ENCODE results near the gene DNTT.

DNTT gene

DNA sequence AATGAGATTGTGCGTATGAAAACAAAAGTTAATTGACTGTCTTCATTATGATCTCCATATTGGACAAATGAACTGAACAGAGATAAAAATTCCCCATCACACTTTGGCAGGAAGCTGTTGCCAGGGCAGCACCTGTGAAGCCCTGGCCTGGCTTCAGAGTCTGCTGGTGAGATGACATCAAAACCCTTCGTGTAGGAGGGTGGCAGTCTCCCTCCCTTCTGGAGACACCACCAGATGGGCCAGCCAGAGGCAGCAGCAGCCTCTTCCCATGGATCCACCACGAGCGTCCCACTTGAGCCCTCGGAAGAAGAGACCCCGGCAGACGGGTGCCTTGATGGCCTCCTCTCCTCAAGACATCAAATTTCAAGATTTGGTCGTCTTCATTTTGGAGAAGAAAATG is at the start of gene DNTT:
DNTT (plus strand) TSS at position 205 of the 400 bp plus-strand sequence; CDS start at position 269, 64 bp downstream.
- no peak within 1 kb of the TSS for H3K27ac ChIP-seq
- no peaks in the 10 kb centered on the region for H3K9me3 ChIP-seq (ENCODE audit: severe bottlenecking)
- DNase-seq: no peak
- H3K4me3 ChIP-seq (ENCODE audit: low read depth, low read length): no peak within 1 kb of the TSS
- TF ChIP-seq, protein P1, sequence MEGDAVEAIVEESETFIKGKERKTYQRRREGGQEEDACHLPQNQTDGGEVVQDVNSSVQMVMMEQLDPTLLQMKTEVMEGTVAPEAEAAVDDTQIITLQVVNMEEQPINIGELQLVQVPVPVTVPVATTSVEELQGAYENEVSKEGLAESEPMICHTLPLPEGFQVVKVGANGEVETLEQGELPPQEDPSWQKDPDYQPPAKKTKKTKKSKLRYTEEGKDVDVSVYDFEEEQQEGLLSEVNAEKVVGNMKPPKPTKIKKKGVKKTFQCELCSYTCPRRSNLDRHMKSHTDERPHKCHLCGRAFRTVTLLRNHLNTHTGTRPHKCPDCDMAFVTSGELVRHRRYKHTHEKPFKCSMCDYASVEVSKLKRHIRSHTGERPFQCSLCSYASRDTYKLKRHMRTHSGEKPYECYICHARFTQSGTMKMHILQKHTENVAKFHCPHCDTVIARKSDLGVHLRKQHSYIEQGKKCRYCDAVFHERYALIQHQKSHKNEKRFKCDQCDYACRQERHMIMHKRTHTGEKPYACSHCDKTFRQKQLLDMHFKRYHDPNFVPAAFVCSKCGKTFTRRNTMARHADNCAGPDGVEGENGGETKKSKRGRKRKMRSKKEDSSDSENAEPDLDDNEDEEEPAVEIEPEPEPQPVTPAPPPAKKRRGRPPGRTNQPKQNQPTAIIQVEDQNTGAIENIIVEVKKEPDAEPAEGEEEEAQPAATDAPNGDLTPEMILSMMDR (IDR thresholded peaks at IDR 0.05; ENCODE audit: low read depth, low read length): no peak
- no peaks in the 10 kb centered on the region for H3K27me3 ChIP-seq (ENCODE audit: insufficient read depth, low read depth, severe bottlenecking)
- no peaks in the 10 kb centered on the region for H3K36me3 ChIP-seq

DNA sequence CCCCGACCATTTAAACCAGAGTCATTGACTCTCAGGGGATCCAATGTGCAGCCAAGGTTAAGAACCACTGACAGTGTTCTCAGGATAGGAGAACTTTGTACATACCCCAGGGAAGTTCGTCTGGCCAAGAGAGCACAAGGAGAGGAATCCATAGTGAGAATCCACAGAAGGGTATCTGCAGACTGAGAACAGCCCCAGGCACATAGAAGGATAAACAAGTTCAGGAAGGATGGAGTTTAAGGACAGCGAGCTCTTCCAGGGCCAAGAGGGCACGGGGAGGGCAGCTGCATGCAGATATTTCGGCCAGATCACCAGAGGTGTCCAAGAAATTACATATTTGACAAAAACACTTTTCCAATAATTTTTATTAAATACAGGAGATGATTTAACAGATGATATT is 49.3 kb upstream of the DNTT start:
- Histone ChIP-seq H3K36me3 (no peaks in the 10 kb centered on the region), H3K27ac (no peak overlapping the region), H3K4me3 (ENCODE audit: low read depth, low read length) (no peak overlapping the region), H3K9me3 (ENCODE audit: severe bottlenecking) (no peaks in the 10 kb centered on the region), H3K27me3 (ENCODE audit: insufficient read depth, low read depth, severe bottlenecking) (no peaks in the 10 kb centered on the region)
- no peak for DNase-seq
- TF ChIP-seq, protein P1 (IDR thresholded peaks at IDR 0.05; ENCODE audit: low read depth, low read length): no peak

DNA sequence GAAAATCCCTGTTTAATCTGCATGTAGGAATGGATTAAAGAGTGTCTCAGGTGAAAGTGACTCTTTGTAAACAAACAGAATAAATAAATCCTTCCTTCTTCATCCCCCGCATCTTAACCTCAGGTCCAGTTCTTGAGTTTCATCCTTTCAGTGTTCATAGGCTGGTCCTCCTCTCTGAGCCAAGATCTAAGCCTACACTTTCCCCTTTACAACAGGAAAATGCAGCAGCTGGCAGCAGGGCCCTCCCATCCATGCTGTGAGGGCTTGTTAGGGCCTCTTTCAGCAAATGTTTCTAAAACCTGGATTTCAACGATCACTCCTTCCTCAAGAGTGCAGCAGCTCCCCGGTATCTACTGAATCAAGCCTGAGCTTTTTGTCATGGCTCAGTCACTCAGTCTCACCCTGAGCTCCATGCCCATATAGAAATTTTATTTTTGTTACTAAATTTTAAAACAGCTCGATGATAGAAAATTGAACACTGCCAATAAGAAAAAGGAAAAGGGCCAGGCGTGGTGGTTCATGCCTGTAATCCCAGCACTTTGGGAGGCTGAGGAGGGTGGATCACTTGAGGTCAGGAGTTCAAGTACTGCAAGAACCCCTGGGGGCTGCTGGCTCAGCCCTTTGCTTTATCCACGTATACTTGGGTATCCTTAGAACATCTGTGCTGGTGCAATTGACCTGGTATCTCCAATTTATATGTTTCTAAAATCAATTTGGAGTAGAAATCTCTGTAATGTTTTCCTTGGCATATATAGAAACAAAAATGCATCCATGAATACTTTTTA is 48.5 kb upstream of the DNTT start:
- H3K27ac ChIP-seq: no peak overlapping the region
- no peaks in the 10 kb centered on the region for H3K9me3 ChIP-seq (ENCODE audit: severe bottlenecking)
- H3K36me3 ChIP-seq: no peaks in the 10 kb centered on the region
- H3K4me3 ChIP-seq (ENCODE audit: low read depth, low read length): no peak overlapping the region
- no peaks in the 10 kb centered on the region for H3K27me3 ChIP-seq (ENCODE audit: insufficient read depth, low read depth, severe bottlenecking)
- DNase-seq: no peak
- TF ChIP-seq, protein P1 (IDR thresholded peaks at IDR 0.05; ENCODE audit: low read depth, low read length): no peak

DNA sequence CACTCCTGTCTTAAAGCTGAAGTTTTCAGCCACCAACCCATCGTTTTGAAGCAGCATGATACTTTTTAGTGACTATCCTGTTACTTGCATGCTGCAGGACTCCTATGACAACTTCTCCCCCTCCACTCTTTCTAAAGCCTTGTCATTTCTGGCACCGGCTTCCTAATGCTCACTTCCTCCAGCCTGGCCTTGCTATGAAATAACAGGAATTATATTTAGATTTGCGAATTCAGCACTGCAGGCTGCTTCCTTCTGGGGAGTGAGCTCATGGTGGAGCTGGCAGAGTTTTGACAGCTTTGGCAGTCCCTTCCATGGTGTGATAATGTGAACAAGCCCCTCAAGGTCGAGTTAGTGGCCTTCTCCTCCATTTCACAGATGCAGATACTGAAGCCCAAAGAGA is 46.3 kb upstream of the DNTT start:
- Histone ChIP-seq H3K27ac (no peak overlapping the region), H3K36me3 (no peaks in the 10 kb centered on the region), H3K4me3 (ENCODE audit: low read depth, low read length) (no peak overlapping the region), H3K27me3 (ENCODE audit: insufficient read depth, low read depth, severe bottlenecking) (no peaks in the 10 kb centered on the region), H3K9me3 (ENCODE audit: severe bottlenecking) (no peaks in the 10 kb centered on the region)
- TF ChIP-seq, protein P1 (IDR thresholded peaks at IDR 0.05; ENCODE audit: low read depth, low read length): no peak
- DNase-seq: no peak

DNA sequence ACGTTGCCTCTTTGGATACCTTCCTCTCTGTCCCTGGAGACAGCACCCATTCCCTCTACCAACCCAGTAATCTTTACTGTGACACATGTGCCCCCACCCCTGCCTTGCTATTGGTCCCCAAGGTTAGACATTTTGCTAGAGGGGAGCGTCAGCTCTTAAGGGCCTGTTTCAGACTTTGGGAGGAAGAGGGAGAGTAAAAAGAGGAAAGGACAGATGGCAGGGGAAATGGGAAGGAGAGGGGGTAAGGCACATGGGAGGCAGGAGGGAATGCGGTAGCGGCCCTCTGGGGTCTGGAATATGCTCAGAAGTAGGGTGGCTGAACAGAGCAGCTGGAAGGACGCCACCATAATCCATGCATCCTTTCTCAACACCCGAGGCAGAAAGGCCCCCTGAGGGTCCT is 45.1 kb upstream of the DNTT start:
- DNase-seq: no peak
- Histone ChIP-seq H3K27ac (no peak overlapping the region), H3K4me3 (ENCODE audit: low read depth, low read length) (no peak overlapping the region), H3K27me3 (ENCODE audit: insufficient read depth, low read depth, severe bottlenecking) (no peaks in the 10 kb centered on the region), H3K36me3 (no peaks in the 10 kb centered on the region), H3K9me3 (ENCODE audit: severe bottlenecking) (no peaks in the 10 kb centered on the region)
- TF ChIP-seq, protein P1 (IDR thresholded peaks at IDR 0.05; ENCODE audit: low read depth, low read length): no peak

DNA sequence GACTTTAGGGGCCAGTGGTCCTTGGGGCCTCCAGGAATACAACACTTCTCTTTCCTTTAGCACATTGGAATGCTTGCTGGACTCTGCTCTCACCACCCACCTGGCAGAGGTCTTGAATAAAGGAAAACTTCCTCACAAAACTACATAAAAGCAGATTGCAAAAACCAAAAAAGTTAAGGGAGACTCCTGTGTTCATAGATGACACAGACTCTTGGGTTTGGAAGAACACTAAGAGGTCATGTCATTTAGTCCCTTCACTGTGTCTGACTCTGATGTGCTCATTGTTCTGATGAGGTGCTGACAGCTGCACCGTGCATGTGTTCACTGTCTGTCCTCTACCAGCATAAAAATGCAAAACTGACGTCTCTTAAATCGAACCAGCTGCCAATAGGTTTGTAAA is 44.2 kb upstream of the DNTT start:
- Histone ChIP-seq H3K27me3 (ENCODE audit: insufficient read depth, low read depth, severe bottlenecking) (no peaks in the 10 kb centered on the region), H3K9me3 (ENCODE audit: severe bottlenecking) (no peaks in the 10 kb centered on the region), H3K4me3 (ENCODE audit: low read depth, low read length) (no peak overlapping the region), H3K27ac (no peak overlapping the region), H3K36me3 (no peaks in the 10 kb centered on the region)
- TF ChIP-seq, protein P1 (IDR thresholded peaks at IDR 0.05; ENCODE audit: low read depth, low read length): no peak
- DNase-seq: no peak
